ENCODE results near the gene SEMA3C.

The SEMA3C gene

DNA sequence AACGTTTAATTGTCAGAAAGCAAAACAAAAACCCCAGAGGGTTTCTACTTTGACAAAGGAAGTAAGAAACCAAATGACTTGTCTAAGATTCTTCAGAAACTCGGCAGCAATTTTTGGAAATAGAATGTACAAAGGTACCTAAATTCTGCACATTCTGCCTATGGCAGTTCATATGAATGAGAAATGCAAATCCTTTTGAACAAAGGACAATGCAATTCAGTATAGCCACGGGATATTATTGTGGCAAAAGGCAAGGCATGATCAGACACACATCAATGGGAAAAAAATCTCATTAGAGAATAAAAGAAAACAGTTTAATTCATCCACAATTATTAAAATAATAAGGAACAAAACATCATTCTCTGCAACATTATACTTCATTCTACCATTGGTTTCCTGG is 93.4 kb downstream of the SEMA3C start:
- TF ChIP-seq CTCF (IDR thresholded peaks at IDR 0.05) = no peak

GRCh38 chr7:80824253-80824652 is 94.6 kb downstream of the SEMA3C start:
- TF ChIP-seq CTCF (IDR thresholded peaks at IDR 0.05) = no peak

DNA sequence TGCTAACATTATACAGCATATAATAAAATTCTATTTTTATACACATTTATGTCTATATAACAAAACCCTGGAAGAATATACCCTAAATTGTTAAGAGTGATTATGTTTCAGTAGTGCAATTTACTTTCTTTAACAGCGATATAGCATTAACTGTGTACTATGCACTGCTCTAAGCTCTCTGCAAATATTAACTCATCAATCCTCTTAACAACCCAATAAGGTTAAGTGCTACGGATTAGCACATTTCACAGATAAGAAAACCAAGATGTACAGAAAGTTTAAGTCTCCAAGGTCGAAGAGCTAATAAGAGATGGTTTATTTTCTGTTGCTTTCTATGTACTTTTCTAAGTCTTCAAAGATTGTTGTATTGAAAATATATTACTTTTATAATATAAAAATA is 95.8 kb downstream of the SEMA3C start:
- no peak for TF ChIP-seq CTCF (IDR thresholded peaks at IDR 0.05)

DNA sequence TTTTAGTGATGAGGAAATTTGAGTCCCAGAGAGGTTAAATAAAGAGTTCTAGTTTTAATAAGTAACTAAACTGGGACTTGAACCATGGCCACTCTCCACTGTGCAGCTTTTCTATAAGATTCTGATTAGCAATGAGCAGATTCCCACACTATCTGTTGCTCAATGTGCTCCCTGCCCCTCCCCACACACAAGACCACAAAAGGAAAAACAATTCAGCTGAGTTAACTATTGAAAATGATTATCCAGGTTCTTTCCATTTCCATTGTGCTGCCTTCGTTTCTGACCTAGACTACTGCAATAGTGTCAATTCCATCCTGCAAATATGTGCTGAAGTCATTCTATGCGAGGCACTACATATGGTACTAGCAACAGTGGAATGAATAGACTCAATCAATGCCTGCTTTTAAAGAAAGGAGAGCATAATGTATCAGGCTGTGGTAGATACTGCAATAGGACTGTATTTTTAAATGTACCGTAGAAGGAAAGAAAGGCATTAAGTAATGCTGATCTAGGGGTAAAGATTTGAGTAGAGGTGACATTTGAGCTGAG is 97.0 kb downstream of the SEMA3C start:
- no peak for TF ChIP-seq CTCF (IDR thresholded peaks at IDR 0.05)

GRCh38 chr7:80819503-80819902 is 99.3 kb downstream of the SEMA3C start:
- no peak for TF ChIP-seq CTCF (IDR thresholded peaks at IDR 0.05)

DNA sequence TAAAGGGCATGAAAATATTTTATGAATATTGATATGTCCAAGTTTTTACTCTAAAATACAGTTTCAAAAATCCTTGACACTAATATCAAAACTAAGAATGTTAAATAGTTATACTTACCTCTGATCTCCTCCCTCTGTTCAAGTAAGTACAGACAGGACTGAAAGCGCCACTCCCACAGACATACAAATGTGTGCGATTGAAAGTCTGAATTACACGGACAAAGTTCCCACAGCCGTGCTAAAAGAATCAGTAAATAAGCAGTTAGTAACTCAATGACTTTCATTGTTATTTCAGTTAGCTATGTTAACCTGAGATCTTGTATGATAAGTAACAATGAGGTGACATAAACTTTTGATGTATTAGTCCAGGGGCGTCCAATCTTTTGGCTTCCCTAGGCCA is 100.7 kb downstream of the SEMA3C start:
- no peak for TF ChIP-seq CTCF (IDR thresholded peaks at IDR 0.05)

DNA sequence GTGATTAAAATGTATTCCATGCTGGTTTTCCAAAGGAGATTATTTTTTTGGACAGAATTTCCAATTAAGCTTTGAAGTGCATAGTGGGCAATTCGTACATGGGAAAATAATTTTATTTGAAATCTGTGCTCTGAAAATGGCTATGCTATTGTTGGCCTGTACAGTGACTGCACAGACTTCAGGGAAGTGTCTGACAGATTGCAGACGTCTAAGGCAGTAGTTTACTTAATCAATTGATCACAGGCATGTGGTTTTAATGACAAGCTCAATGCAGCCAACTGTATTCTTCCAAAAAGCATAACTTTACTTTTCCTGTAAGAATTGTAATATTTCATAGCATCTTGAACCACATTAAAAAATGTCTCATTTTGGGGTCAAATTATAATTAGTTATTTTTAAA is 102.0 kb downstream of the SEMA3C start:
- TF ChIP-seq CTCF (IDR thresholded peaks at IDR 0.05) = no peak

DNA sequence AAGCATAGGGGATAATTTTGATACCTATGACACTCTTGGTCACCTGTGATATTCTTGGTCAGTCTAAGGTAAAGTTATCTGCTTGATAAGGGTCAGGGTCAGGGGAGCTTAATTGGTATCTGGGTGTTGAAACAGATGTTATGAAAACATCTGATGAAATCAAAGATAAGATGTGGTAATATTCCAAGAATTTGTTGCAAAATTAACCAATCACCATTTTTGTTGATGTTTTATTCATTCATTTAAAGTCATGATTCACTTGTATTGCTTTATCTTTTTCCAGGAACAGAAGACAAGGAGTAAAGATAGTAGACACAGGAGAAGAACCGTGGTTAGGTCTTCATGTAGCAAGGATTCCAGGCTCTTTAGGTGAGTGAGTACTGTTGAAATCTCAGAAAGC is 103.1 kb downstream of the SEMA3C start:
- TF ChIP-seq CTCF (IDR thresholded peaks at IDR 0.05) = no peak
